A549 (cell line): Measurements from ENCODE around the gene KCNH3.

Source experiments
- CBX8 ChIP-seq: fragments of 200-600 bp; sonication (generic); IDR thresholded peaks from 2 replicates; pipeline ENCODE4 v1.6.1; 2016
- CEBPB ChIP-seq, 2 experiments: fragments of >200 bp in 1 of 2; sonication (Bioruptor Twin) in 1 of 2; formaldehyde crosslinking in 1 of 2; IDR thresholded peaks; 2 replicates each; pipeline ENCODE4 v1.6.1; 2012 to 2016
- CHD2 ChIP-seq: fragments of 150-350 bp; IDR thresholded peaks from 2 replicates; pipeline ENCODE4 v1.6.1; 2014; ENCODE audit warnings: low read length; ENCODE audit not compliant: partially characterized antibody
- HOXB13 ChIP-seq: fragments of 250-450 bp; sonication (Bioruptor Pico); IDR thresholded peaks from 2 replicates; pipeline ENCODE4 v1.5.0; 2020; ENCODE audit warnings: low read depth, mild to moderate bottlenecking, moderate library complexity
- MYC ChIP-seq: IDR thresholded peaks from 2 replicates; pipeline ENCODE4 v1.6.1; 2012; ENCODE audit warnings: mild to moderate bottlenecking, inconsistent platforms, low read length, improper control_type of control experiment, borderline replicate concordance
- POLR2A ChIP-seq: IDR thresholded peaks from 2 replicates; pipeline ENCODE4 v1.6.1; 2012; ENCODE audit warnings: mild to moderate bottlenecking, low read length
- POLR2AphosphoS2 ChIP-seq: conservative IDR thresholded peaks from 2 replicates; pipeline ENCODE4 v1.6.1; 2012; ENCODE audit warnings: low read length, improper control_type of control experiment, inconsistent platforms
- TP53 ChIP-seq: fragments of 250-450 bp; sonication (Bioruptor Pico); IDR thresholded peaks from 2 replicates; pipeline ENCODE4 v1.5.0; 2021; ENCODE audit warnings: mild to moderate bottlenecking, moderate library complexity
- TF ChIP-seq, protein P1 (sequence below): fragments of >200 bp; sonication (Bioruptor Twin); formaldehyde crosslinking; IDR thresholded peaks from 3 replicates; pipeline ENCODE4 v1.5.1; 2016
- TF ChIP-seq, protein P2 (sequence below): fragments of 150-350 bp; IDR thresholded peaks from 2 replicates; pipeline ENCODE4 v1.6.1; 2014; ENCODE audit warnings: low read depth, mild to moderate bottlenecking, low read length

DNA sequence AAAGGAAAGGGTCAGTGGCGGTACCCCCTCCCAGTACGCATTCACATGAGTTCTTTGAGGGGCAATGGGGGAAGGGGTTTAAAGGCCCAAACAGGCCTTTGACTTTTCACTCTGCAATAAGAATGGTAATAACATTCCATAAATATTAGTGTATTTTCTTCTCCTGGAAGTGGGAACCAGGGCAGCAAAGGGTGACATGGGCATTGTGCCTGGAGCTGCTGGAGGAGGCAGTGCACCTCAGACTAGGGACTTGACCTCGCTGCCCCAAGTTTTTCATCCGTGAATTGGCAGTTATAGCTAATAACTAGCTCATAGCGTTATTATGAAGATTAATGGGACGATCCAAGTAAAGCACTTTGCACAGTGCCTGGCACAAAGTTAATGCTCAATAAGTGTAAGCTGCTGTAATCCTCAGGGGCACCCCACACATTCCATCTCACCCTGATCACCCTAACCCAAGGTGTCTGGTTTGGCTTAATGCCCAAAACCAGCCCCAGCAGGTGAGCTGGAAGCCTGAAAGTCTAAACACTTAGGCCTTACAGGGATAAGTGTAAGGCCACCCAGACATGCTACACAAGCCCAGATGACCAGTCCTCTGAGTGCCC is 2.8 kb upstream of the KCNH3 start:
- TF ChIP-seq, protein P1, sequence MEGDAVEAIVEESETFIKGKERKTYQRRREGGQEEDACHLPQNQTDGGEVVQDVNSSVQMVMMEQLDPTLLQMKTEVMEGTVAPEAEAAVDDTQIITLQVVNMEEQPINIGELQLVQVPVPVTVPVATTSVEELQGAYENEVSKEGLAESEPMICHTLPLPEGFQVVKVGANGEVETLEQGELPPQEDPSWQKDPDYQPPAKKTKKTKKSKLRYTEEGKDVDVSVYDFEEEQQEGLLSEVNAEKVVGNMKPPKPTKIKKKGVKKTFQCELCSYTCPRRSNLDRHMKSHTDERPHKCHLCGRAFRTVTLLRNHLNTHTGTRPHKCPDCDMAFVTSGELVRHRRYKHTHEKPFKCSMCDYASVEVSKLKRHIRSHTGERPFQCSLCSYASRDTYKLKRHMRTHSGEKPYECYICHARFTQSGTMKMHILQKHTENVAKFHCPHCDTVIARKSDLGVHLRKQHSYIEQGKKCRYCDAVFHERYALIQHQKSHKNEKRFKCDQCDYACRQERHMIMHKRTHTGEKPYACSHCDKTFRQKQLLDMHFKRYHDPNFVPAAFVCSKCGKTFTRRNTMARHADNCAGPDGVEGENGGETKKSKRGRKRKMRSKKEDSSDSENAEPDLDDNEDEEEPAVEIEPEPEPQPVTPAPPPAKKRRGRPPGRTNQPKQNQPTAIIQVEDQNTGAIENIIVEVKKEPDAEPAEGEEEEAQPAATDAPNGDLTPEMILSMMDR, result no peak
- TF ChIP-seq, protein P2, sequence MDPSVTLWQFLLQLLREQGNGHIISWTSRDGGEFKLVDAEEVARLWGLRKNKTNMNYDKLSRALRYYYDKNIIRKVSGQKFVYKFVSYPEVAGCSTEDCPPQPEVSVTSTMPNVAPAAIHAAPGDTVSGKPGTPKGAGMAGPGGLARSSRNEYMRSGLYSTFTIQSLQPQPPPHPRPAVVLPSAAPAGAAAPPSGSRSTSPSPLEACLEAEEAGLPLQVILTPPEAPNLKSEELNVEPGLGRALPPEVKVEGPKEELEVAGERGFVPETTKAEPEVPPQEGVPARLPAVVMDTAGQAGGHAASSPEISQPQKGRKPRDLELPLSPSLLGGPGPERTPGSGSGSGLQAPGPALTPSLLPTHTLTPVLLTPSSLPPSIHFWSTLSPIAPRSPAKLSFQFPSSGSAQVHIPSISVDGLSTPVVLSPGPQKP, result no peak
- TF ChIP-seq TP53 (no peak), CHD2 (no peak), POLR2A (no peak), CEBPB (IDR thresholded peaks at IDR 0.05) (no peak), POLR2AphosphoS2 (no peak), MYC (no peak), CBX8 (no peak), HOXB13 (CRISPR knock-in tag) (no peak)
